Epithelial cell of alveolus of lung (primary cell): ENCODE data around the gene CCNT2. TPM values are rescaled to one million over a fixed set of nuclear protein-coding genes. Genes with fewer than 3 reads are reported as not detected.

Experiments
- total RNA-seq: library from RNA; depleted of rRNA; stranded (reverse); fragments of >200 nt; gene quantifications from 2 replicates; pipeline ENCODE4 v1.2.1, GENCODE V29; 2015

CCNT2 gene
- 10.6 and 13.3 TPM in 2 replicates for total RNA-seq

GRCh38 chr2:134918526-134919340, at the start of gene CCNT2:
Gene CCNT2 (plus strand): TSS chr2:134918822. CDS start chr2:134918855, 33 bp downstream.

Other genes with a start within 250 kb of the CCNT2 start
- gene TMEM163, start 199.8 kb upstream of the CCNT2 start, total RNA-seq: 0.13 TPM in 1 of 2 replicates, not detected in the other
- not detected in 2 replicates for gene ACMSD, start 80.2 kb upstream of the CCNT2 start, total RNA-seq
- gene MAP3K19, start 128.6 kb downstream of the CCNT2 start, total RNA-seq: not detected in 2 replicates
- 24.8 and 33.6 TPM in 2 replicates for gene RAB3GAP1, start 133.5 kb downstream of the CCNT2 start, total RNA-seq